HG03280 (cell line): ENCODE data around the gene BTBD8.
A peak's percentile ranks its signal among the peaks of the same experiment; 100 is the strongest.
"Not testable (repeated sequence)": the region's sequence is repeated elsewhere in the genome, so short reads cannot be mapped to it uniquely, and the experiment has no call there.

ENCODE experiments used
- ATAC-seq: cut with Tn5 transposase; IDR thresholded peaks from one replicate; pipeline ENCODE4 v1.9.1; 2021; ENCODE audit warnings: mild to moderate bottlenecking, moderate library complexity; ENCODE audit not compliant: unreplicated experiment

Gene BTBD8

DNA sequence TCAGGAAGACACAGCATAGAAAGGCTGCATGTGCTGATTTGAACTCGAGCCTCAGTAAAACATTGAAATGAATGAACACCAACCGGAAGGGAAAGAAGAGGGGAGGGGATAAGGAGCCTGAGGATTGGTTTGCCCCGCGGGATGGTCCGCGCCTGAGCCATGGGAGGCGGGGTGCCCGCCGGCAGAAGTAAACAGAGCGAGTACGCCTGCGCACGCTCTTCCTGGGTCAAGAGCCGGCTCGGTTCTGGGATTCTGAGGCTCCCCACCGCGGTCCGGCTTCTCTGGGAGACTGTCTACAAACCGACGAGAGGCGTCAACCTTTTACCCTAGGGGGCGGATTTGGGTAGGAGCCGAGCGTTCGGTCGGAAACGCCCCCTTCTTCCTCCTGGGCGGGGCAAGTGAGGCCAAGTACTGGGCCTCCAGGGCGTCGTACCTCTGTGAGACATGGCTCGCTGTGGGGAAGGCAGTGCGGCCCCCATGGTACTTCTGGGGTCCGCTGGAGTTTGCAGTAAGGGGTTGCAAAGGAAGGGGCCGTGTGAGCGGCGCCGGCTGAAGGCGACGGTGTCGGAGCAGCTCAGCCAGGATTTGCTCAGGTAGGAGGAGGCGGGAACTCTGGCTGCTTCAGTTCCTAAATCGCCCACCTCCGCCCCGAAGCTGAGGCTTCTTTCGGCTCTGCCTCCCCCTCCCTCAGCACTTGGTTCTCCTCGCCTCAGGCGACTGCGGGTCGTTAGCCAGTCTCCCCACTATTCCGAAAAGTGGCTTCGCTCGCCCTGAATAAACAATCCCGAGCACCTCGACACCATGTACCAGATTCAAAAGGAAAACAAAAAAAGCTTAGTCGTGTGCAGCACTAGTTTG lies at the start of gene BTBD8:
Gene BTBD8 (plus strand): TSS at position 218 of the 858 bp plus-strand sequence. CDS start 227 bp downstream, at position 445.
- ATAC-seq = peak; percentile 99

- no peak for ATAC-seq
These were observed 49.5 kb upstream of the BTBD8 start for GRCh38 chr1:92030656-92031107.

- ATAC-seq = no peak
These were observed 48.6 kb upstream of the BTBD8 start for GRCh38 chr1:92031281-92032110.

GRCh38 chr1:92037400-92037799 lies 42.7 kb upstream of the BTBD8 start:
- ATAC-seq = no peak

DNA sequence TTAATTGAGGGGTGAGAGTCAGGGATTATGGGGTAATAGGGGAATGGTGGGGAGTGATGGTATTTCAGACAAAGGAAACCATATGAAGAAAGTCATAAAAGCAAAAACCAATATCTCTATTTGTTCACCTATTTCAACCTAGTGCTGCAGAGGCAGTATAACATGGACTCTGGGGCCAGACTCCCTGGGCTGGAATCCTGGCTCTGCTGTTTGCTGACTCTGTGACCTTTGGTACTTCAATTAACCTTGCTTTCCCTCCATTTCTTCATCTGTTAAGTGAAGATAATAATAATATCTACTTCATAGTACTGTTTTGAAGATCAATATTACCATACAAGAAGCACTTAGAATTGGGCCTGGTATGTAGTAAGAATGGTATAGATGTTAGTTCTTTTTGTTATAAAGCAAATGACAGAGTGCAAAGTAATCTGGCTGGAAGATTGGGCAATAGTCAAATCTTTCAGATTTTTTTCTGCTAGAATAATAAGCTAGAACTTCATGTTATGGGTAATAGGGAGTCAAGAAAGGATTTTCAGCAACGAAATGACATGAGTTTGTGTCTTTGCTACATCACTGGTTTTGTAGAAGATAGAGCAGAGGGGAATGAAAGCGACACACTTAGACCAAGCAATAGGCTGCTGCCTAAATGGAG lies 41.3 kb upstream of the BTBD8 start:
- no peak for ATAC-seq

DNA sequence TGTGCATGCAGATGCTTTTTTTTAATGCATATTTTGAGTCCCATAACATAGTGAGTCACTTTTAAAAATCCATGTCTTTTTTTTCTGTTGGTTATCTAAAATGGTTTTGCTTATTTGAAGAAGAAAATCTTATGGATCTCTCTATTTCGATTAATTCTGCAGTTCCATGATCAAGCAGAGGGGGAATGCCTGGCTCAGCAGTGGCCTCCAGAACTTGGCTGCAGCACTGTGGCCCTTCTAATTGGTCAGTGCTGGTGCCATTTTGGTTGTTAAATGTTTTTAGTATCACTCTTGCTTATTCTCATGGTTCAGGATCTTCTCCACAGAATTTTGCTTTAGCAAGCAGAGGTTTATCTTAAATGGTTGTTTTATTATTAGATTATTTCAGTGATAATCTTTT lies 39.2 kb upstream of the BTBD8 start:
- no peak for ATAC-seq

DNA sequence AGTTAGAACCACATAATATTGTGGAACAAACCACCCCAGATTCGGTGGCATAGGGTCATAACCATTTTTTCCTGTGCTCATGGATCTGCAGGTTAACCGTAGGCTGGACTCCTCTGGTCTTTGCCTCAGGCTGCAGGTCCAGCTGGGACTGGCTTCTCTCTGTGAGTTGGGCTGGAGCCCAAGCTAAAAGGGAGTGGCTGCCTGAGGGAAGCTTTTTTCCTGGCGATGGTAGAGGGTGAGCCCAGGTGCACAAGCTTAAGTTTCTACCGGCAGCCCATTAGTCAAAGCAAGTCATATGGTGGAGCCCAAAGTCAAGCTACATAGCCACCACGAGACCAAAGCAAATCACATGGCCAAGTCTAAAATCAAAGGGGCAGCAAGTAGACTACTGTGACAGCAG lies 36.5 kb upstream of the BTBD8 start:
- no peak for ATAC-seq

DNA sequence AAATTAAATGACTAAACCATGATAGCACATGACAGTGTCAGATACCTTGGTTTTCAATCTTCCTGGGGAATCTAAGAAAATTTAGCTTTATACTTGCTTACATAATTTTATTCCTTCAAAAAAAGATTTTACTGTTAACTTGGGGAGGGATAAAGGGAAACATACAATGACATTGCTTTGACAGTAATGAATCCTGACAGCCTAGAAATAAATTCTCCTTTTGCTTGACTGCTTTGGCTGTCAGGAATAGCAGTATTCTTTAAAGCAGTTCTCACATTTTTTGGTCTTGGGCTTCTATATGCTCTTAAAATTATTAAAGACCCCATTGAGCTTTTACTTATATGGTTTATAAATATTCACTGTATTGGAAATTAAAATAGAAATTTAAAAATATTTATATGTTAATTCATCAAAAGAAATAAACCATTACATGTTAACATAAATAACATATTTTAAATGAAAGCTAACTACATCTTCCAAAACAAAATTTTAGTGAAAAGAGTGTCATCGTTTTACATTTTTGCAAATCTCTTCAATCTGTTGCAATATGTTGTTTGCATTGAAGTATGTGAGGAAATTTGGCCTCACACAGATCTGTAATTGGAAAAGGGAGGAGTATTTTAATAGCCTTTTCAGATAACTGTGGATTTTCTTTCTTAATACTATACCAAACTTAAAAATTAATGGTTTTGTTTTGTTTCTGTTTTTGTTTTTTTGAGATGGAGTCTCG lies 34.2 kb upstream of the BTBD8 start:
- no peak for ATAC-seq

DNA sequence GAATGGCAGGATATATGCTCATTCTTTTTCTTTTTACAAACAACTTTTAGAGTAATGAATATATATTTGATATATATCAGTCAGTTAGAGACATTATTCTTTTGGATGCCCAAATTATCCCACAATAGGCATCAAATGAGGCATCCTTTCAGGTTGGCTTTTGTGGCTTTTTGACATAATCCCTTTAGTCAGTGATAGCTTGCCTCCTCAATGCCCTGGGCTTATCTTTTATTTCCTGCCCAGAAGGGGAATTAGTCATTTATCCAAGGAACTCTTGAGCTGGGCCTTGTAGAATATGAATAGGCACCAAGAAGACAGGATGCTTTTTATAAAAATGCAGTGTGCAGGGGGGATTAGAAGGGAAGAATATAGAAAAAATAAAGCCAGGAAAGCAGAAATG lies 28.2 kb upstream of the BTBD8 start:
- ATAC-seq = no peak

DNA sequence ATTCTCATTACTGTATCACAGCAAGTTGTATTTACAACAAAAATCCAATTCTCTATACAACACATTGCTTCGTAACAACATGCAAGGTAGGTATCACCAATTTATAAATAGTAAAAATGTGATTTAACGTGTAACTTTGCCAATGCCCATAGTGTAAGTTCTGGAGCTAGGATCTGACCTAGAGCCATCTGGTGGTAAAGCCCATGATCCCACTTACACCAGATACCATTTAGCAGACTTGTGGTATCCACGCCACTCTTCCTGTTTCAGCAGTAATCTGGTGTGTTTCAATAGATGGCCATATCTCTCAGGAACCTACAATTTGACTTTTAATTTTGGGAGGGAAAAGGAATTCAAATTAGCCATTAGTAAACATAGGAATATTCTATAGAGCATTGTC lies 15.1 kb upstream of the BTBD8 start:
- no peak for ATAC-seq

GRCh38 chr1:92066321-92066720 lies 13.8 kb upstream of the BTBD8 start:
- ATAC-seq = no peak

GRCh38 chr1:92070892-92071291 lies 9.3 kb upstream of the BTBD8 start:
- ATAC-seq = no peak

- not testable (repeated sequence) for ATAC-seq
These were observed 5.7 kb upstream of the BTBD8 start for GRCh38 chr1:92074446-92074845.

- no peak for ATAC-seq
These were observed 4.8 kb upstream of the BTBD8 start, which contains the start of gene SETSIP for GRCh38 chr1:92075311-92075710. Gene SETSIP (minus strand): TSS chr1:92075411. CDS start chr1:92075411, 0 bp downstream.

GRCh38 chr1:92076363-92076762 lies 3.8 kb upstream of the BTBD8 start:
- no peak for ATAC-seq

DNA sequence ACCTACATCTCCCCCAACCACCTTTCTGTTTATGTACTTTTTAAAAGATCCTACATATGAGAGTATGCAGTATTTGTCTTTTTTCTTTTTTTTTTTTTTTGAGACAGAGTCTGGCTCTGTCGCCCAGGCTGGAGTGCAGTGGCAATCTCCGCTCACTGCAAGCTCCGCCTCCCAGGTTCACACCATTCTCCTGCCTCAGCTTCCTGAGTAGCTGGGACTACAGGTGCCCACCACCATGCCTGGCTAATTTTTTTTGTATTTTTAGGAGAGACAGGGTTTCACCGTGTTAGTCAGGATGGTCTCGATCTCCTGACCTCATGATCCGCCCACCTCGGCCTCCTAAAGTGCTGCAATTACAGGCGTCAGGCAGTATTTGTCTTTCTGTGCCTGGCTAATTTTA lies 2.1 kb upstream of the BTBD8 start:
- ATAC-seq = not testable (repeated sequence)

GRCh38 chr1:92079441-92079840 lies 704 bp upstream of the BTBD8 start:
- no peak for ATAC-seq

DNA sequence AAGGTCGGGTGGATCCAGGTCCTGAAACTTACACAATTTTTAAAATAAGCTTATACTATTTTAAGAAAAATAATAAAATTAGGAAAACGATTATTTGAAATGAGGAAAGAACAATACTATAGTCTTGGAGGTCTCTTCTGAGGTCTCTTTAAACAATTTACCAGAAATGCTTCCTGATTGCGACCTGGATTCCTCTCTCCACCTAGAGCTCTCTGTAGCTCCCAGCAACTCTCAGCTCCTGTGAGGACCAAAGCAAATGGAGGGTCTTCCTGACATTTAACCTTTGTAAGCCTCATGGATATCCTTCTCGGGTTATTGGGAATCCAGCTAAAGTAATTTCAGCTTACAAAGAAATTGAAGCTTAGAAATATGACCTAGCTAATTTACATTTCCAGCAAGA lies 886 bp downstream of the BTBD8 start:
- ATAC-seq = no peak

GRCh38 chr1:92084651-92085050 lies 4.5 kb downstream of the BTBD8 start:
- no peak for ATAC-seq

GRCh38 chr1:92085727-92086126 lies 5.6 kb downstream of the BTBD8 start:
- no peak for ATAC-seq

- no peak for ATAC-seq
These were observed 7.4 kb downstream of the BTBD8 start for GRCh38 chr1:92087542-92087941.
